Epithelial cell of proximal tubule (primary cell): ENCODE data around the gene LRIG1. TPM values are rescaled to one million over a fixed set of nuclear protein-coding genes. Genes with fewer than 3 reads are reported as not detected.
A peak's percentile ranks its signal among the peaks of the same experiment; 100 is the strongest.

Source experiments
- DNase-seq: peaks from one replicate; pipeline ENCODE4 v3.0.0-alpha.2; 2011; ENCODE audit warnings: low read depth
- H3K4me3 ChIP-seq: 2 replicates; pipeline ENCODE4 v1.5.1; 2011; ENCODE audit warnings: low read depth, mild to moderate bottlenecking, low read length
- total RNA-seq: library from RNA; depleted of rRNA; stranded (reverse); fragments of >200 nt; gene quantifications from 2 replicates; pipeline ENCODE4 v1.2.3, GENCODE V29; 2015
- TF ChIP-seq, protein P1 (sequence below): conservative IDR thresholded peaks from 2 replicates; pipeline ENCODE4 v1.5.1; 2012; ENCODE audit warnings: low read depth, mild to moderate bottlenecking, low read length

The LRIG1 gene
- total RNA-seq, 1 donor from 2014 or later: 10.0 TPM

DNA sequence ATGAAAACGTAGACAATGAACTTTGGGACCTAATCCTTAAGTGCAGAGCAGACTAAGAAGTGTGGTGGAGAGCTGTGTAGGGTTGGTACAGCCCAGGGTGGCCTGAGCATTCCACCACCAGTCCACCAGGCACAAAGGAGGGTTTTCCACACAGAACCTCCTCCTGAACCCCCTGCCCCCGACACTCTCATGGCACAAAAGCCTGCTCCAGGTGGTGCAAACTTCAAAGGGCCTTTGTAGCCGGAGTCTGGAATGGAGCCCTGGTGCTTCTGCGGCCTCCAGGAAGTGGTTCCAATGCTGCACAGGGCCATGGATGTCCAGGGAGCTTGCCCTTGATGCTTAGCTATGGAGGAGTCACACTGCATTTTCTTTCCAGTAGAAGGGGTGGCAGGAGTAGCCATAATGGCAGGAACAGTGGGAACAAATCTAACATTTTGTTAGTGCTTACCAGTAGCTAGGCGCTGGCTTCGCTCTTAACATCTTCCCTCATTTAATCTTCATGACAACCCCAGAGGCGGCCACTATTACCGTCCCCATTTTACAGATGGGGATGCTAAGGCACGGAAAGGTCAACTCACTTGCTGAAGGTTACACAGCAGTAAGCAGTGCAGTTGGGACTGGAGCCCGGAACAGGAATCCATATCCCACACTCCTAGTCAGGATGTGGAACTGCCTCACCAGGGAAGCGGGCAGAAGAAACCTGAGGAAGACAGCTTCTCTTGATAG is 68.6 kb downstream of the LRIG1 start:
- no peak for DNase-seq
- H3K4me3 ChIP-seq: no peak overlapping the region

DNA sequence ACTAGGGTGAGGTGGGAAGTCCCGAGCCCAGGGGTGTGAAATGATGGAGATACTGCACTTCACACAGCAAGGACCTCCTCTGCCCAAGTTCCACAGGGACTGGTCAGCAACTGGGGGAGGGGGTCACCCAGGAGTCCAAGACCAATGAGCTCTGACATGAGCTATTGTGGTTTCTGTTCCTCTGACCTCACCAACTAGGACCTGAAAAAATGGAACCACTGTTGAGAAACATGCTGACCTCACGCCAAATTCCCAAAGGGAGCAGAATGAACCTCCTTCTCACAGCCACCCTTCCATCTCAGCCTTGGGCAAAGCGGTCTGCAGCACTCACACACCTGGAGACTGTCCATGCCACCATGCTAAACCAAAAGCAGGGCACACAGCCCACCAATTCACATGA is 69.3 kb downstream of the LRIG1 start:
- peak; percentile 25 for DNase-seq
- TF ChIP-seq, protein P1, sequence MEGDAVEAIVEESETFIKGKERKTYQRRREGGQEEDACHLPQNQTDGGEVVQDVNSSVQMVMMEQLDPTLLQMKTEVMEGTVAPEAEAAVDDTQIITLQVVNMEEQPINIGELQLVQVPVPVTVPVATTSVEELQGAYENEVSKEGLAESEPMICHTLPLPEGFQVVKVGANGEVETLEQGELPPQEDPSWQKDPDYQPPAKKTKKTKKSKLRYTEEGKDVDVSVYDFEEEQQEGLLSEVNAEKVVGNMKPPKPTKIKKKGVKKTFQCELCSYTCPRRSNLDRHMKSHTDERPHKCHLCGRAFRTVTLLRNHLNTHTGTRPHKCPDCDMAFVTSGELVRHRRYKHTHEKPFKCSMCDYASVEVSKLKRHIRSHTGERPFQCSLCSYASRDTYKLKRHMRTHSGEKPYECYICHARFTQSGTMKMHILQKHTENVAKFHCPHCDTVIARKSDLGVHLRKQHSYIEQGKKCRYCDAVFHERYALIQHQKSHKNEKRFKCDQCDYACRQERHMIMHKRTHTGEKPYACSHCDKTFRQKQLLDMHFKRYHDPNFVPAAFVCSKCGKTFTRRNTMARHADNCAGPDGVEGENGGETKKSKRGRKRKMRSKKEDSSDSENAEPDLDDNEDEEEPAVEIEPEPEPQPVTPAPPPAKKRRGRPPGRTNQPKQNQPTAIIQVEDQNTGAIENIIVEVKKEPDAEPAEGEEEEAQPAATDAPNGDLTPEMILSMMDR: no peak
- H3K4me3 ChIP-seq: no peak overlapping the region

More for the DNA sequence above, 68.6 kb downstream of the LRIG1 start:
- TF ChIP-seq, protein P1: no peak

DNA sequence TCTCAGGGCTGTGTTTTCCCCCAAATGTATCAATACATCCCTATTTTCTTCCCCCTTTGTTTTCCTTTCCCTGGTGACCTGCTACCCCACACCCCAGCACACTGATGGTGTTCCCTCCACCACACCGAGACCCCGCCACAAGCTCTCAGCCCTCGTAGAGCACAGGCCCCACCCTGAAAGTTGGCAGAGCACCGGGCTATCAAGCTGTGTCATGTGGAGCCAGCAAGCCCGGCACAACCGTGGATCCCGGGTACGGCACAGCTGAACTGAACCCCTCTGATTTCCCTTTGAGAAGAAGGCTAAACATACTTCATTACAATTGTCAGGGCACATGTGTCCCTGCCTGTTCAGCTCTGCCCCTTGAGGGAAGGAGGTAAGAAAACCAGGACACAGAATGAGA is 69.9 kb downstream of the LRIG1 start:
- H3K4me3 ChIP-seq: no peak overlapping the region
- TF ChIP-seq, protein P1: no peak
- DNase-seq: no peak

DNA sequence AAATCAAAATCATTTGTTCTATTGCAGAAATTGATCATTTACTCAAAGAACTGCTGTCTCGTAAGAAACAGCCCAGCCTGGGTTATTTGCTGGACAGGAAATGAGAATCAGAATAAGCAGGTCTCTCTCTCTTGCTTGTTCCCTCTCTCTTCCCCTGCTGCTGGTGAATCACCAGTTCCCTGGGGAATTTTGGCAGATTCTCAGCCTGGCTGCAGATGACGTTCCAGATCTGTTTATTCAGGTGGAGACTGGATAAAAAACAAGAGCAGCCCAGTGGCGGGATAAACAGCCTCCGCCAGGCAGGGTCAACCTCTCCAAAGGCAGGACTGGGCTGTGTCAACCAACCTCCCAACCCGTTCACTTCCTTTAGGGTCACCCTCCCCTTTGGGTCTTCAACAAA is 72.1 kb downstream of the LRIG1 start:
- no peak overlapping the region for H3K4me3 ChIP-seq
- TF ChIP-seq, protein P1: no peak
- peak; percentile 89 for DNase-seq

DNA sequence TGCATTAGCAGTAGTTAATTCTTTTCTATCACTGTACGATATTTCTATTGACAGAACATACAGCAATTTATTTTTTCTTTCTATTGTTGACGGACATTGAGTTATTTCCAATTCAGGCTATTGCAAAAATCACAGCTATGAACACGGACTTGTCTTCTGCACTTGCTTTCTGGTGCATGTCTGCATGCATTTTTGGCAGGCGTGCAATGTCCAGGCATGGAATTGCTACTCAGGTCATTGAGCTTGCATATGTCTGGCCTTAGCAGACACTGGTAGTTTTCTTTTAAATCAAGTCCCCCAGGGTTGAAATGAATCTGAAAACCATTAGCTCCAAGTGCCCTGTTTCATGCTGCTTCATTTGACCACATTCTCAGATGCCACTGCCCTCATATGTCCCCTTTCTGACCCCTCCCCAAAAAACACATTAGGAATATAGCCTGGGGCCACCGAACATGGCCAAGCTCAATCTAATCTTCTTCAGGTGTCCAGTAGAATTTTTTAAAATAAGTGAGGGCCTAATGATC is 72.8 kb downstream of the LRIG1 start:
- TF ChIP-seq, protein P1: no peak
- DNase-seq: no peak
- H3K4me3 ChIP-seq: no peak overlapping the region

DNA sequence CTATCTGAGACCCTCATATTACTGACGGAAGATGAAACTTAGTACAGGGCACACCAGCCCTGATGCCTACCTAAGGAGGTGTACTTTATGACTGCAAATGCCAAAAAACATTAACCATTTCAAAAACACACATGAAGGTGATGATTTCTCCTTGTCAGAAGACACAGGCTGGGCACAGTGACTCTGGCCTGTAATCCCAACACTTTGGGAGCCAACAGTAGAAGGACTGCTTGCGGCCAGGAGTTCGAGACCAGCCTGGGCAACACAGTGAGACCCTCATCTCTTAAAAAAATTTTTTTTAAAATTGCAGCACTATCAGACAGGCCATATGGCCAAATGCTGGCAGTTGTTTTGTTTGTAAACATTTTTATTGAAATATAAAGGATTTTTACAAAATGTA is 73.5 kb downstream of the LRIG1 start:
- no peak for DNase-seq

More for the DNA sequence above, 73.5 kb downstream of the LRIG1 start:
- TF ChIP-seq, protein P1: no peak
- H3K4me3 ChIP-seq: no peak overlapping the region
